Skin of body (tissue), 2 donors: ENCODE results near the gene KLHL17. TPM values are rescaled to one million over a fixed set of nuclear protein-coding genes. Genes with fewer than 3 reads are reported as not detected.
"Not testable (repeated sequence)": the region's sequence is repeated elsewhere in the genome, so short reads cannot be mapped to it uniquely, and the experiment has no call there.

Source experiments
- DNase-seq: peaks from one replicate; lab custom pipeline; 2025; lab: John Stamatoyannopoulos, UW
- total RNA-seq: library from RNA; depleted of rRNA; stranded (reverse); fragments of >200 nt; gene quantifications from one replicate; pipeline ENCODE4 v1.2.3, GENCODE V29; 2014

KLHL17 gene
- total RNA-seq, 1 donor from 2014 or later = 3.9 TPM

DNA sequence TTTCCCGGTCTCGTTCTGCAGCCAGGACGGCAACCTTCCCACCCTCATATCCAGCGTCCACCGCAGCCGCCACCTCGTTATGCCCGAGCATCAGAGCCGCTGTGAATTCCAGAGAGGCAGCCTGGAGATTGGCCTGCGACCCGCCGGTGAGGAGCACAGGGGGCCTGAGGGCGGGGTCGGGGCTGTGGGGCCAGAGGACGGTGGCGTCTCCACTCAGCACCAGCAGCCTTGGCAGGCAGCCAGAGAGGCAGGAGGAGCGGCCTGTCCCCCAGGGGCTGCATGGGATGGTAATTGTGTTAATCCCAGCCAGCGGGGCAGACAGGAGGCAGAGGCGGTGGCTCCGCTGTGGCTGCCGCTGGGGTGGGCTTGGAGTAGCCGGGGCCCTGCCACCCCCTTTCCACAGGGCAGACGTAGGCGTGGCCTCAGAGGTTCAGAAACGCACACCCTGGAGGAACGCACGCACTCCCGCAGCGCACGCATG is 24.6 kb upstream of the KLHL17 start:
- no peak for DNase-seq

GRCh38 chr1:936348-937264 is 23.8 kb upstream of the KLHL17 start:
- DNase-seq = no peak

DNA sequence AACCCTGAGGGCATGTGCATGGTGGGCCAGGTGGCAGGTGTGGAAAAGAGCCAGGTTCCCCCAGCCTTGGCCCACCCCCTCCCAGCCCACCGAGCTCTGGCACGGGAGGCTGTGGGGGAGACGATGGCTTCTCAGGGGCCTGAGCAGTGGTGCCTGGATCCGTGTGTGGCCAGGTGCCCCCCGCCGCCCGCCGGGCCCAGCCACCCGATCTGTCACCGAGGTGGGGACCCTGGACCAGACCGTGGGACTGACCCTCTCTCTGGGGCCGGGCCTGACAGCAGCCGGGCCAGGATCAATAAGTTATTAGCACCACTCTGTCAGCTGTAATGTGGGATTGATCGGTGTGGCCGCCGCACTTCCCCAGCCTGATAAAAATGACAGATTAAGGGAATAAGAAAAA is 22.9 kb upstream of the KLHL17 start:
- DNase-seq = no peak

DNA sequence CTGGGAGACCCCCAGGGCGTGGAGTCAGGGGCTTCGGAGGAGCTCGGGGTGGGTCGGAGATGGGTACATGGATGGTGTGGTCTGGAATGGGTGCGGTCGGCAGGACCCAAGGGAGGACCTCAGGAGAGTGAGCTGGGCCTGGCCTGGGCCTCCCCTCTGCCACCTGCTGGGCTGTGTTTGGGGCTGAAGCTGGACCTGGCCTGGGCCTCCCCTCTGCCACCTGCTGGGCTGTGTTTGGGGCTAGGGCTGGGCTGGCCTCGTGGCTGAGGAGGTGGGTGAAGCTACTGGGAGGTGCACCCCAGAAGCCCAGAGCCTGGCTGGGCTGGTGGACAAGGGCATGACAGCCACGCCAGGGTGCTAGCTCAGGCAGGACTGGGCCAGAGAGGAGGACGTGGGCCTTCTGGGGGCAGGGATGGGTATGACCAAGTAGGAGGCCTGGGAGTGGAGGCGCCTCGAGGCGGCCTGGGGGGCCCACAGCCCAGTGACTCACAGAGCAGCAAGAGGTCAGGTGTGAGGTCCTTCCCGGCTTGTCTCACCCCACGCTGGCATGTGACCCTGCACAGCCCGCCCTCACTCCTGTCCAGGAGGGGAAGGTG is 22.2 kb upstream of the KLHL17 start:
- no peak for DNase-seq

- no peak for DNase-seq
Observed at GRCh38 chr1:938711-939489, 21.5 kb upstream of the KLHL17 start.

DNA sequence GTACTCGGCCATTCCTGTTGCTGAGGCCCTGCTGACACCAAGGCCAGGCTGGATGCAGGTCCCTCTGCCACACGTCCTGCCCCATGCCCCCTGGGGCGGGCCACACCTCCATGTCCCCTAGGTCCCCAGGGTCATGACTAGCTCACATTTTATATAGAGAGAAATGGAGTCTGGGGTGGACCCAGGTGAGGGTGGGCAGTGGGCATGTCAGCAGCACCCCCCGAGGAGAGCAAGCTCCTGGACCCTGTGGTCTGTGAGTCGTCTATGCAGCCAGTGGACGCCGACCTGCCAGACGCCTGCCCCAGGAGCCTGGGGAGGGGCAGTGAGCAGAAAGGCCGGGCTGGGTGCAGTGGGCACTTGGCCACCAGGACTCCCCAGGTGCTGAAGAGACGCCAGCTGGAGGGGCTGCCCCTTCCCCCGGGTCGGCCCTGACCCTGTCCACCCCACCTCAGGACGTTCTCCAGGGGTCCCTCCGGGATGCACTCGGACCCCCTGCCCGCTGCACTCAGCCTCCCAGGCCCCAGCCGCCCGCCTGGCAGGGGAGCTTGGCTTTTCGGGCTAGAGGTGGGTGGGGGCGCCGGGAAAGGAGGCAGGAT is 20.8 kb upstream of the KLHL17 start:
- DNase-seq = no peak

DNA sequence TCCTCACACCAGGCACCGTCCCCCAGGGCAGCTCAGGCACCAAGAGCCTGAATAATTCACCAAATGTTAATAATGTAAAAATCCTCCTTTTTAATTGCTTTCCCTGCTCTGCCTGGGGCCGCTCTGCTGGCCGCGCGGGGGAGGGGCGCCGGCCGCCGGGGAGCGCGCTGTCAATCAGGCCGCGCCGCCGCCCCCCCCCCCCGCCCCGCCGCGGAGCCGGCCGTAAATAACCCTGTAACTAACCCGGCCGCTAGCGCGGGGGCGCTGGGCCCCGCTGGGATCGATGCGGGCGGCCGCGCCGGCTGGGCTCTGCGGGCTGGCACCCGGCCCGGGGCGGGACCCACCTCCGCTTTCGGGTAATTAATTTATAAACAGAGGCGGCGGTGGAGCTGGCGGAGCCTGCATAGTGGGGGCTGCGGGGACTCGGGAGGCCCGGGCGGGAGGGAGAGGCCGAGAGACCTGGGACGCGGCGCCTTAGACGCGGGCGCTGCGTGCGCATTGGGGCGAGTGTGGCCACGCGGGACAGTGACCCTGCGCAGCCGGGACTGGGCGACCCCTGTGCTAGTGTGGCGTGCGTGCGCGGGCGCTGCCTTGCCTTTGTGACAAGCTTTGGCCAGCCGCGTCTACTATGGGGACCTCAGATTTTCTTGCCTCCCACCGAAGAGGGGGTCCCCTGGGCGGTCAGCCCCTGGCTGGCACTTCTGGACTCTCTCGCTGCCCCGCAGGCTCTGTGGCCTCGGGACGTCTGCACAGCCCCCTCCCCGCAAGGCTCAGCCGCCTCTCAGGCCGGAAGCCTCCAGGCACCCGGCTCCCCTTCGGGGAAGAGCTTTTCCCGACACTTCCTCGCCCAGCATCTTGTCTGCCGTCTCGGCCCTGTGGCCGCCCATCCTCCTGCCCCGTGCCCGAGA is 20.0 kb upstream of the KLHL17 start:
- DNase-seq = peak; percentile 24

- no peak for DNase-seq
Observed at GRCh38 chr1:941015-941587, 19.3 kb upstream of the KLHL17 start.

DNA sequence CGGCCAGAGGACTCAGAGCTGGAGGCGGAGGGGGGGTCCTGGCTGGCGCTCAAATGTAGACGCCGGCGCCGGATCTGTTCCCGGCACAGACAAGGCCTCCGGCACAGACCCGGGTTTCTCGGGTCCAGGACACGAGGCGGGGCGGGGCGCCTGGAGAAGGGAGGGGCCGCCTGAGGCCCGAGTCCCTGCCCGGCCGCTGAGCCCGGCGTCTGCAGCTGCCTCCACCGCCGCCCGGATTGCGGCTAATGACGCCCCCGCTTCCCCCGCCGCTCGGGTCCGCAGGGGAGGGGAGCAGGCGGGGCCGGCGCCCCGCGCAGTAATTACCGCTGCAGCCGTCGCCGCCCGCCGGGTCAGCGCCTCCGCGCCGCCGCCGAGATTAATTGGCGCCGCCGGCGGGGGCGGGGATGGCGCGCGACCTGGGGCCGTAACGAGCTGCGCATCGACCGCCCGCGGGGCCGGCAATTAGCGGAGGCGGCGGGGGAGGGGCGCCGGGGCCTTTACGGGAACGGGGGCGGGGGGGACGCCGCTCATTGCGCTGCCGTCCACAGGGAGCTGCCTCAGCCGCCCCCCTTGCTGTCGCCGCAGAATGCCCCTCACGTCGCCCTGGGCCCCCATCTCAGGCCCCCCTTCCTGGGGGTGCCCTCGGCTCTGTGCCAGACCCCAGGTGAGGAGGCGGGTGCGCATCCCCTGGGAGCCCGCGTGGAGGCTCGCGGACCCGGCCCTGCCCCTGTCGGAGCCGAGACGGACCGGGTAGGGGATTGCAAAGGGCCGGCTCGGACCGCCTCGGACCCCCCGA is 18.6 kb upstream of the KLHL17 start:
- peak; percentile 30 for DNase-seq

GRCh38 chr1:942411-942821 is 18.0 kb upstream of the KLHL17 start:
- no peak for DNase-seq

GRCh38 chr1:942864-943533 is 17.4 kb upstream of the KLHL17 start:
- no peak for DNase-seq

DNA sequence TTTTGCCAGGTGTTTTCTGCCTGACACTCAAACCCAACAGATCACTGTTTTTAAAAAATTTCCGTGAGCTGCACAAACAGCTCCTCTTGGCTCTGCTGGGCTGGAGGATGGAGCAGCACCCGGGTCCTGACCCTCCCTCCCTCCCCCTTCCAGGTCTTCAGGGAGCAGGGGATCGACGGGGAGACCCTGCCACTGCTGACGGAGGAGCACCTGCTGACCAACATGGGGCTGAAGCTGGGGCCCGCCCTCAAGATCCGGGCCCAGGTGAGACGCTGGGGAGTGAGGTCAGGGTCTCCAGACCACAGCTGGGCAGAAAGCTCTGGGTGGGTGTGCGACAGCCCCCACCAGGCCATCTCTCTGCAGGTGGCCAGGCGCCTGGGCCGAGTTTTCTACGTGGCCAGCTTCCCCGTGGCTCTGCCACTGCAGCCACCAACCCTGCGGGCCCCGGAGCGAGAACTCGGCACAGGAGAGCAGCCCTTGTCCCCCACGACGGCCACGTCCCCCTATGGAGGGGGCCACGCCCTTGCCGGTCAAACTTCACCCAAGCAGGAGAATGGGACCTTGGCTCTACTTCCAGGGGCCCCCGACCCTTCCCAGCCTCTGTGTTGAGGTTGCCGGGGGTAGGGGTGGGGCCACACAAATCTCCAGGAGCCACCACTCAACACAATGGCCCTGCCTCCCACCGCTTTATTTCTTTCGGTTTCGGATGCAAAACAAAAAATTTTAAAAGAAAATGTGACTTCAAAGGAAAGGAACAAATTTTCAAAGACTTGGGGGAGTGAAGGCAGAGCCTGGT is 16.6 kb upstream of the KLHL17 start:
- DNase-seq = no peak

DNA sequence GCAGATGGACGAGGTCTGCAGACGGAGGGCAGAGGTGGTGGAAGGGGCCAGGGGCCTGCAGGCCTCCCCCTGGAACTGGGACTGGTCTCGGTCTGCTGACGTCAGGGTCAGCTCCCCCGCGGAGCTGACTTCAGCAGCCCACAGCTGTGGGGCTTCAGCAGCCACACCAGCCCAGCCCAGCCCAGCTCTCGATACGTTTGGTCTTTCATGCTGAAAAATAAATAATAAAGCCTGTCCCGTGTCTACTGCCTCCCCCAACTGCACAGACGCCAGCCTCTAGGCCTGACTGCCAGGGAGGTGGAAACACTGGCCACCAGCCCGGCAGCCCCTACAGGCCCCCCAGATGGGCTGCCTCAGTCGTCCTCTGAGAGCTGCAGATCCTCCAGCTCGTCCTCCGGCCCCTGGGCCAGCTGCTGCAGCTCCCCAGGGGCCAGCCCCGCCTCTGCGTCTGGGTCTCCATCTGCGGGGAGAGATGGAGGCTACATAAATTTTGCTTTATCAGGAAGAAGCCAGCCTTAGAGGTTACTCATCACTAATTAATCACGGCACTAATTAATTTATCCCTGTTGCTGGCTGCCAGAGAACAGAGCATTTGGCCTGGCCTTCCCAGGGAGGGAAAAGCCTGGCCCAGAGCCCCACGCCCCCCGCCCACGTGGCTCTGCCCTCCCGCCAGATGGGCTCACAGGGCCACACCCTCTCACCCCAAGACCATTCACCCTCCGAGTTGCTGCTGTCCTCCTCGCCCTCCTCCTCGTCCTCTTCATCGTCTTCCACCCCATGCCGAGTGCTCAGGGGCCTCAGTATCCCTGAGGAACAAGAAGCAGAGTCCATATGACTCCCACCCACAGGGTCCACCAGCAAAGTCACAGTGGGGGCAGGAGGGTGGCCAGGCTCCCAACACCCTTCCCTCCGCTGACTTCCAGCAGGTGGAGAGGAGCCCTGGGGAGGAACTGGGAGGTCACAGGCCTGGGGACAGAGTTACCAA is 15.8 kb upstream of the KLHL17 start:
- peak; percentile 38 for DNase-seq

- no peak for DNase-seq
Observed at GRCh38 chr1:945688-946556, 14.5 kb upstream of the KLHL17 start.

- DNase-seq = not testable (repeated sequence)
Observed at GRCh38 chr1:946811-947210, 13.6 kb upstream of the KLHL17 start.

DNA sequence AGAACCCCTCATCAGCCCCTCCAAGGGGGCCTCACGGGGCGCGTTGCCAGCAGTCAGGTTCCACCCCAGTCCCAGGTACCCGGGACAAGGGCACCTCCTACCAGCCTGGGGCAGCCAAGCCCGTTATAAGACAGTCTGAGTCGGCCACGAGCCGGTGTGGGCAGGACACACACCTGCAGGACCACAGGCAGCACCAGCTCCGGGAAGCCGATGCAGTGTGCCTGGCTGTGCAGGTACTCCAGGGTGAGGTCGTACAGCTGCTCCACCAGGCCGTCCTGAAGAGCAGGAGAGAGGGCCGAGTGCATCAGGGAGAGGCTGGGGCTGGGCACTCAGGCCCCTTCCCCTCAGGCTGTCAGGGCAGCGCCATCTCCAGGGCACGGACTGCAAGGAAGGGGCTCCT is 12.4 kb upstream of the KLHL17 start:
- no peak for DNase-seq
